Measurements from ENCODE around the gene LRRC4C.
"Not testable (repeated sequence)": the region's sequence is repeated elsewhere in the genome, so short reads cannot be mapped to it uniquely, and the experiment has no call there.

Gene LRRC4C

DNA sequence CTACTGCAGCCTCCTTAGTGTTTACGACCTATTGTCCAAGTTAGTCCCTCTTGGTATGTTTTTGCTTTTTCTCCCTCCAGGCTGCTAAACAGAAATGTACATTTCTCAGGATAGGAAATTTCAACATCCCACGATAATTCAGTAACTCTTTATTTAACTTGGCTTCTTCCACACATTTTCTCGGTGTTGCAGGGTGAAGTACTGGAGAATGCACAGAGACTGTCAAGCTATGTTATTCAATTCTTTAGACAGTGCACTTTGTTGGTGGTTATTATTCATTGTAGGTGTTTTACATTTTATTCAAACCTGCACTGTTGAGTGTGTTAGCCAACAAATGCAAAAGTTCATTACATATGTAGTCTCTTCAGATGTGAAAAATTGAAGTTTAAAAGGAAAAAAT is 839.8 kb downstream of the LRRC4C start:
- no peak for DNase-seq

- DNase-seq: no peak
These were observed 852.7 kb downstream of the LRRC4C start for GRCh38 chr11:40606800-40607199.

GRCh38 chr11:40602866-40603552 is 856.4 kb downstream of the LRRC4C start:
- DNase-seq: no peak

DNA sequence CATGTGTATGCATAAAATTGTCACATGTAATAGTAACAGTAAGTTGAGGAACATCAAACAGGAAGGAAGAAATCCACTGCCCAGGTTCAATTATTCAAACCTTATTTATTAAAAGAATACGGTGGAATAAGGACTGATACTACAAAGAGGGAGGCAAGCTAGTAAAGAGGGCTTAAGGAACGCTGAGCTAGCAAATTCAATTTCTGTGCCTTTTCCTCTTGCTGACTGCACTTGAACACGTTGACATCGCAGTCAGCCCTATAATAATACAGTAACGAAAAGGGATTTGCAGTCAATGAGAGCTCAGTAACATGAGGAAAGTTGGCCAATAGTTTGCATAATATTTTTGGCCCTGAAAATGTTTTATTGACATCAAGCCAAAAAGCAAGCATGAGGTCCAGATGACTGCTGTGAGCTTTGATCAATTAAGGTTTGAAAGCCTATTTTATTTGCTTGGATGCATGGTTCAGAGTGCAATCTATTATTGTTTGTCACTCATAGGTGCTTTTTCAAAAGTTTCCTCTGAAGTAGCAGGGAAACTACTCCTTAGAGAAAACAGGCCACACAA is 861.8 kb downstream of the LRRC4C start:
- DNase-seq: no peak

DNA sequence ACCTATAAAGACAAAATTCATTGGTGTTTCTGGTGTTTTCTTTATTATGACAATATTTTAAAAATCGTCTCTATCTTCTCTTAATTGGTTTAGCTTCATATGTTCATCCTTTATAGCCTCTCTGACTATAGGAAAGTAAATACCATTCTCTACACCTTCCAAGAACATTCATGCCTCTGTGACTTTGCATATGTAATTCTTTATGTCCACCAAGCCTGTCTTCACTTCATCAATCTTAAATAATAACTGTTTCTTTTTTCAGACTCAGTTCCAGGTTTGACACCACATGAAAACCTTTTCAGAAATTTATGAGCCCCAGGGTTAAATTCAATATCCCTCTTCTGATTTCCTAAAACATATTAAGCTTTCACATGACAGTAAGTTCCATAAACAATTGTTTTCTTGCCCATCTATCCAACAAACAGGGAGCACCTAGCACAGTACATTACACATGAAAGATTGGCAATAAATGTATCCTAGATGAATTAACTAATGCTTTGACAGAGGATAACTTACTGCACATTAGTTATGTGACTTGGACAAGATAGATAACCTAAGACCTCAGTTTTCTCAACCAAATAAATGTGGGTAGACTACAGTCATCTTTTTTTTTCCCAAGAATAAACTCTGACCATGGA is 886.1 kb downstream of the LRRC4C start:
- DNase-seq: no peak

- no peak for DNase-seq
These were observed 889.4 kb downstream of the LRRC4C start for GRCh38 chr11:40569947-40570531.

- DNase-seq: no peak
These were observed 892.1 kb downstream of the LRRC4C start for GRCh38 chr11:40567392-40567791.

DNA sequence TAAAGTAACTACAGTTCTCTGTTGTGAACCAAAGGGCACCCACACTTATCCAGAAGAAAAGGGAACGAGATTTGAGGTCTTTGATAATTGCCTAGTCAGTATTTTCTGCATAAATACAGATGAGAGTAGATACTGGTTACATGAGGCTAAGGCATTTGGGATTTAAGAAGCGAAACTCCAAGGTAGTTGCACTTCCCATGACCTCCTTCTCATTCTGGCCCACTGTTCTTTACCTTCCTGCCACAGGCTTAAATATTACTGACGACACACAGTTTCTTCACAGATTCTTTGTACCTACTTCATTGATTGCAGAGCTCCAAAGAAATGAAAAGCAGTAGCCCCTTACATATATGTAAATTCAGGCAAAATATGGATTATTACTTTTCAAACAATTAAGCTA is 915.3 kb downstream of the LRRC4C start:
- no peak for DNase-seq

GRCh38 chr11:40542821-40543220 is 916.6 kb downstream of the LRRC4C start:
- no peak for DNase-seq

- no peak for DNase-seq
These were observed 921.7 kb downstream of the LRRC4C start for GRCh38 chr11:40537734-40538133.

GRCh38 chr11:40522080-40522479 is 937.4 kb downstream of the LRRC4C start:
- DNase-seq: not testable (repeated sequence)

GRCh38 chr11:40517122-40517521 is 942.3 kb downstream of the LRRC4C start:
- DNase-seq: no peak

DNA sequence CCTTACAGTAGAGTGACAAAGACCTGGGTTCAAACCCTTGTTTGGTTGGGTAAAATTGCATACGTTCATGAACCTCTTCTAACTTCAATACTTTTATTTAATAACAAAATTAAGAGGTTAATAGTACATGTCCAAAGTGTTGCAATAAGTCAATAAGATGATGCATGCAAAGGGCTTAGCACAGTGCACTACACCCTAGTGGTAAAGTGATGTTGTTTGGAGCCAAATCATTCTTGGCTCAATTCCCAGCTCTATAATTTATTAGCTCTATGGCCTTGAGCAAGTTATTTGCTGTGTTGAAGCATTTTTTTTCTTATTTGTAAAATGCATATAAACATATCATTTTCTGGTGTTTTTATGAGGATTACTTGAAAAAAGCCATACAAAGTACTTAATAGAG is 945.3 kb downstream of the LRRC4C start:
- no peak for DNase-seq

DNA sequence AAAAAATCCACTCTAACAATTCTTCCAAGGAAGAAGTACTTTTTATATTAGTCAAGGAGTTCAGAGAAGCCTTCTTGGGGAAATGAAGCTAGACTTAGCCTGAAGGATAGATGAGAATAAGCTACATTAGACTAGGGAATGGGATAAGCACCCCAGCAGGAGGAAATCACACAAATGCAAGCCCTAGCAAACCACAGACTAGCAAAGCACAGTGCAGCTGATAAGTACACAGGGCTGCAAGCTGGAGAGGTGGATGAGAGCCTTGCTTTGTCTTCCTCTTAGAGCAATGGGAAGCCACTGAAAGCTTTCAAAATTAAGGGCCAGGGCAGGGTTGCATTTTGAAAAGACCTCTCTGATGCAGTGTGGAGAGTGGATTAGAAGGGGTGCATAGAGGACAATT is 946.2 kb downstream of the LRRC4C start:
- DNase-seq: no peak

DNA sequence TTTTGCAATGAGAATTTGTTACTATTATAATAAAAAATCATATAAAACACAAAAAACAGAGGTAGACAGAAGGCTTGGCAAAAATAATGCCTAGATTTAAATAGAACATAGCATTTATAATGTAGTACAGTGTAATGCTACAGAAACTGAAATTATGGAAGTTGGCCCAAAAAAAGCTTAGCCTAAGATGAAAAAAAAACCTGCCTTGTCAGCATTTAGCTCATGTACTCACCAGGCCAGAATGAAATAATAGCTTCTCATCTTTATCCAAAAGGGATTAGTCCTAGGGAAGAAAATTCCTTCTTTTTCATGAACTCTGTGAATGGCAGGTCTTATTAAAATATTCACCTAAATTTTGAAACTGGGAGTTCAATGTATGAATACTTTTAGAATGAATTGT is 951.1 kb downstream of the LRRC4C start:
- DNase-seq: no peak

- DNase-seq: no peak
These were observed 953.2 kb downstream of the LRRC4C start for GRCh38 chr11:40506226-40506625.

DNA sequence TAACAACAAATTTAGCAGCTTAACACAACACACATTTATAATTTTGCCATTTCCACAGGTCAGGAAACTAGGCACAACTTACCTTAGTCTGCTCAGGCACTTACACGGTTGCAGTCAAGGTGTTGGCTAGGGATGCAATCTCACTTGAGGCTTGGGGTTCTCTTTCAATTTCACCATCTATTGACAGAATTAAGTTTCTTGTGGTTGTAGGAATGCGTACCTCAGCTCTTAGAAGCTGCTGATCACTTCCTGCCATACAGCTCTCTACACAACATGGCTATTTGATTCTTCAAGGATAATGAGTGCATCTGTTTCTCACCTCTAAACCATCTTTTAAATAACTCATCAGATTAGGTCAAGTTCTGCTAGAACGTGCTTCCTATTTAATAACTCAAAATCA is 968.1 kb downstream of the LRRC4C start:
- no peak for DNase-seq

GRCh38 chr11:40467771-40468170 is 991.7 kb downstream of the LRRC4C start:
- DNase-seq: no peak

GRCh38 chr11:40445391-40445790 is 1014.1 kb downstream of the LRRC4C start:
- no peak for DNase-seq

- DNase-seq: no peak
These were observed 1015.3 kb downstream of the LRRC4C start for GRCh38 chr11:40444151-40444550.

- no peak for DNase-seq
These were observed 1024.1 kb downstream of the LRRC4C start for GRCh38 chr11:40435344-40435743.

DNA sequence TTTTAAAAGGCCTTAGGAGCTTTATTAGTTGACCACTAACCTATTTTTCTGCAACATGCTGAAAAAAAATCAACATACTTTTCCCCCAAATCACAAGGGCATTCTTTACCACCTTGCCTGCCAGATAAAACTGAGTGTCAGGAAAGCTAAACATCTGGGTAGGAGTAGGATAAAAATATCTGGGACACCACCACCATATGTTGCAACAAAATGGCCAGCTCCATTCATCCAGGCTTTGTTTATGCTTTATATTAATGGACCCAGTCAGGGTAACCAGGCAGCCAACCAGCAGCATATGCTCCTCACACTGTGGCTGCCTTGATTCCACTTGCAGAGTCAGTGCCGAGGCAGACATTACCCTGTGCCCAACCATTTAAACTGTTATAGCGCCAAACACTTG is 1024.5 kb downstream of the LRRC4C start:
- no peak for DNase-seq

DNA sequence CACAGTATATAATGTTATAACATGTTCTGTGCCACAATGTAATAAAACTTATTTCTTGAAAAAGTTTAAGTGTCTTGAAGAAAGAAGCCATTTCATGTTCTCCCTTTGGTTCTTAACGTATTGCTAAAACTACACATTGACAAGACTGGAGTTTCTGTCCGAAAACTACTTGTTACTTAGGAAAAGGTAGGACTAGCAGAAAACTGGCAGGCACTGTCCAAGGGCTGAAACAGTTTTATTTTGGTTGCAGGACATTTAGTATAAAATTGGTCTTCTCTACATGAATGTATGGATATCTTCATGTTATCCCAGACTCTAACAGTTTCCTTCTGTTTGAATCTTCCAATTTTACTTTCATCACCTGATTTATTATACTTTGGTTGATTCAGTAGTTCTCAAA is 1027.1 kb downstream of the LRRC4C start:
- no peak for DNase-seq

- DNase-seq: no peak
These were observed 1034.3 kb downstream of the LRRC4C start for GRCh38 chr11:40425168-40425567.
